Measurements from ENCODE around the gene SORCS3. TPM values are rescaled to one million over a fixed set of nuclear protein-coding genes. Genes with fewer than 3 reads are reported as not detected.

Gene SORCS3
- total and polyA plus RNA-seq, 2 of the 13 experiments (the other 11 are each of a cell fraction or from before 2014, with no cell fraction given): 0.07 TPM; not detected in 1

GRCh38 chr10:104665174-104665573, 24.1 kb downstream of the SORCS3 start:
- no peaks in the 10 kb centered on the region for H4K20me1 ChIP-seq (ENCODE audit: insufficient read depth, low read length)
- no peak overlapping the region for H2AFZ ChIP-seq (ENCODE audit: low read length)
- no TSS peak for BruUV-seq (replicated peaks)
- H3K4me1 ChIP-seq (ENCODE audit: insufficient read depth, low read length): no peaks in the 10 kb centered on the region
- H3K4me3 ChIP-seq (replicated peaks in 1 of 3; ENCODE audit: insufficient read depth in 1 of 3, low read depth in 2 of 3, low read length in 3 of 3): no peak overlapping the region
- WGBS (ENCODE audit: low lambda C conversion rate): 22% methylated on average over 4 of the region's 4 CpGs
- H3K36me3 ChIP-seq (replicated peaks in 1 of 2; ENCODE audit: control insufficient read depth in 1 of 2, insufficient read depth in 2 of 2, low read length in 2 of 2): no peaks in the 10 kb centered on the region
- no peak overlapping the region for H3K4me2 ChIP-seq (ENCODE audit: low read depth, low read length)
- in situ Hi-C loops (cut with HindIII; ENCODE audit: extremely low pct_ligation_motif_present, low pct_unique_long_range_greater_than_20kb): no loop called here
- intact Hi-C loops (cut with micrococcal nuclease; ENCODE audit: unreplicated experiment): no loop called here
- H3K27me3 ChIP-seq (ENCODE audit: control insufficient read depth in 1 of 2, insufficient read depth in 2 of 2, low read length in 2 of 2): peaks cover 2 to 9% of the 10 kb centered on the region in 2 experiments; a peak in 3 of 5 replicates
- no peak overlapping the region for H3K27ac ChIP-seq (ENCODE audit: extremely low read length, insufficient read depth, low read length)
- no peak overlapping the region for H3K9ac ChIP-seq (ENCODE audit: insufficient read depth, low read depth, low read length)
- ATAC-seq (no peak), FAIRE-seq (no peak), DNase-seq (ENCODE audit: low spot score) (no peak)
- H3K79me2 ChIP-seq (ENCODE audit: insufficient read depth, low read length): no peaks in the 10 kb centered on the region
- no peaks in the 10 kb centered on the region for H3K9me3 ChIP-seq (ENCODE audit: low read length)
- ChIA-PET POLR2A (no interaction called here), CTCF (ENCODE audit: low intra/inter-chr PET ratio, low total read pairs) (no interaction called here)
- TF ChIP-seq HOXA5 (CRISPR knock-in tag; IDR thresholded peaks at IDR 0.05): no peak
- TF ChIP-seq, protein P1, sequence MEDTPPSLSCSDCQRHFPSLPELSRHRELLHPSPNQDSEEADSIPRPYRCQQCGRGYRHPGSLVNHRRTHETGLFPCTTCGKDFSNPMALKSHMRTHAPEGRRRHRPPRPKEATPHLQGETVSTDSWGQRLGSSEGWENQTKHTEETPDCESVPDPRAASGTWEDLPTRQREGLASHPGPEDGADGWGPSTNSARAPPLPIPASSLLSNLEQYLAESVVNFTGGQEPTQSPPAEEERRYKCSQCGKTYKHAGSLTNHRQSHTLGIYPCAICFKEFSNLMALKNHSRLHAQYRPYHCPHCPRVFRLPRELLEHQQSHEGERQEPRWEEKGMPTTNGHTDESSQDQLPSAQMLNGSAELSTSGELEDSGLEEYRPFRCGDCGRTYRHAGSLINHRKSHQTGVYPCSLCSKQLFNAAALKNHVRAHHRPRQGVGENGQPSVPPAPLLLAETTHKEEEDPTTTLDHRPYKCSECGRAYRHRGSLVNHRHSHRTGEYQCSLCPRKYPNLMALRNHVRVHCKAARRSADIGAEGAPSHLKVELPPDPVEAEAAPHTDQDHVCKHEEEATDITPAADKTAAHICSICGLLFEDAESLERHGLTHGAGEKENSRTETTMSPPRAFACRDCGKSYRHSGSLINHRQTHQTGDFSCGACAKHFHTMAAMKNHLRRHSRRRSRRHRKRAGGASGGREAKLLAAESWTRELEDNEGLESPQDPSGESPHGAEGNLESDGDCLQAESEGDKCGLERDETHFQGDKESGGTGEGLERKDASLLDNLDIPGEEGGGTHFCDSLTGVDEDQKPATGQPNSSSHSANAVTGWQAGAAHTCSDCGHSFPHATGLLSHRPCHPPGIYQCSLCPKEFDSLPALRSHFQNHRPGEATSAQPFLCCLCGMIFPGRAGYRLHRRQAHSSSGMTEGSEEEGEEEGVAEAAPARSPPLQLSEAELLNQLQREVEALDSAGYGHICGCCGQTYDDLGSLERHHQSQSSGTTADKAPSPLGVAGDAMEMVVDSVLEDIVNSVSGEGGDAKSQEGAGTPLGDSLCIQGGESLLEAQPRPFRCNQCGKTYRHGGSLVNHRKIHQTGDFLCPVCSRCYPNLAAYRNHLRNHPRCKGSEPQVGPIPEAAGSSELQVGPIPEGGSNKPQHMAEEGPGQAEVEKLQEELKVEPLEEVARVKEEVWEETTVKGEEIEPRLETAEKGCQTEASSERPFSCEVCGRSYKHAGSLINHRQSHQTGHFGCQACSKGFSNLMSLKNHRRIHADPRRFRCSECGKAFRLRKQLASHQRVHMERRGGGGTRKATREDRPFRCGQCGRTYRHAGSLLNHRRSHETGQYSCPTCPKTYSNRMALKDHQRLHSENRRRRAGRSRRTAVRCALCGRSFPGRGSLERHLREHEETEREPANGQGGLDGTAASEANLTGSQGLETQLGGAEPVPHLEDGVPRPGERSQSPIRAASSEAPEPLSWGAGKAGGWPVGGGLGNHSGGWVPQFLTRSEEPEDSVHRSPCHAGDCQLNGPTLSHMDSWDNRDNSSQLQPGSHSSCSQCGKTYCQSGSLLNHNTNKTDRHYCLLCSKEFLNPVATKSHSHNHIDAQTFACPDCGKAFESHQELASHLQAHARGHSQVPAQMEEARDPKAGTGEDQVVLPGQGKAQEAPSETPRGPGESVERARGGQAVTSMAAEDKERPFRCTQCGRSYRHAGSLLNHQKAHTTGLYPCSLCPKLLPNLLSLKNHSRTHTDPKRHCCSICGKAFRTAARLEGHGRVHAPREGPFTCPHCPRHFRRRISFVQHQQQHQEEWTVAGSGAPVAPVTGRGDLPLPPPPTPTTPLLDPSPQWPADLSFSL (CRISPR knock-in tag; IDR thresholded peaks at IDR 0.05): no peak
- no peak for TF ChIP-seq FLYWCH1 (CRISPR knock-in tag; IDR thresholded peaks at IDR 0.05)
- TF ChIP-seq SUZ12 (IDR thresholded peaks at IDR 0.05; ENCODE audit: low read depth, low read length): no peak
- TF ChIP-seq HMG20B (CRISPR knock-in tag; conservative IDR thresholded peaks at IDR 0.05): no peak
- TF ChIP-seq ZNF703 (CRISPR knock-in tag; IDR thresholded peaks at IDR 0.05; ENCODE audit: borderline replicate concordance): no peak
- no peak for TF ChIP-seq GRHL1 (CRISPR knock-in tag; conservative IDR thresholded peaks at IDR 0.05)
- TF ChIP-seq FOXA3 (CRISPR knock-in tag; IDR thresholded peaks at IDR 0.05): no peak
- TF ChIP-seq ZNF615 (CRISPR knock-in tag; IDR thresholded peaks at IDR 0.05; ENCODE audit: borderline replicate concordance): no peak
- TF ChIP-seq DNMT1 (CRISPR knock-in tag; IDR thresholded peaks at IDR 0.05): no peak
- TF ChIP-seq SIX1 (CRISPR knock-in tag; IDR thresholded peaks at IDR 0.05; ENCODE audit: borderline replicate concordance): no peak
- no peak for TF ChIP-seq MYC (CRISPR knock-in tag; IDR thresholded peaks at IDR 0.05; ENCODE audit: borderline replicate concordance)
- no peak for TF ChIP-seq ZFP41 (CRISPR knock-in tag; IDR thresholded peaks at IDR 0.05; ENCODE audit: borderline replicate concordance)
- no peak for TF ChIP-seq NFE2L2 (IDR thresholded peaks at IDR 0.05; ENCODE audit: low read length)
- no peak for TF ChIP-seq ZNF724P (CRISPR knock-in tag; IDR thresholded peaks at IDR 0.05; ENCODE audit: borderline replicate concordance)
- no peak for TF ChIP-seq SOX13 (IDR thresholded peaks at IDR 0.05)
- TF ChIP-seq SOX13 (CRISPR knock-in tag; conservative IDR thresholded peaks at IDR 0.05 in 1 of 2, IDR thresholded peaks at IDR 0.05 in 1 of 2): no peak

Measured in HepG2 (cell line).